PFSK-1 (cell line): Measurements from ENCODE around the gene BRINP2.

Experiments used
- FOXP2 ChIP-seq: optimal IDR thresholded peaks from 2 replicates; pipeline ENCODE3; 2011; ENCODE audit warnings: borderline replicate concordance, control low read depth, inconsistent platforms; ENCODE audit not compliant: insufficient read depth; ENCODE audit errors: extremely low read length, extremely low read depth
- POLR2AphosphoS5 ChIP-seq: IDR thresholded peaks from 2 replicates; pipeline ENCODE4 v1.6.1; 2012; ENCODE audit warnings: low read depth, mild to moderate bottlenecking, control low read depth, low read length, moderate library complexity
- SIN3A ChIP-seq: IDR thresholded peaks from 2 replicates; pipeline ENCODE4 v1.6.1; 2012; ENCODE audit warnings: mild to moderate bottlenecking, low read length, moderate library complexity, borderline replicate concordance; ENCODE audit not compliant: insufficient read depth
- TAF1 ChIP-seq: IDR thresholded peaks from 2 replicates; pipeline ENCODE4 v1.6.1; 2012; ENCODE audit warnings: low read length, control low read depth, borderline replicate concordance; ENCODE audit not compliant: insufficient read depth
- TF ChIP-seq, protein P1 (sequence below), 2 experiments: IDR thresholded peaks; 2 replicates each; pipeline versions ENCODE4 v1.6.1 to v1.8.0; 2011 to 2012; ENCODE audit warnings: low read depth in 2 of 2, low read length in 2 of 2, control low read depth in 1 of 2, inconsistent platforms in 1 of 2, mild to moderate bottlenecking in 1 of 2, moderate library complexity in 1 of 2; ENCODE audit not compliant: insufficient read depth in 1 of 2

GRCh38 chr1:177311586-177311985 is 140.8 kb downstream of the BRINP2 start:
- TF ChIP-seq, protein P1, sequence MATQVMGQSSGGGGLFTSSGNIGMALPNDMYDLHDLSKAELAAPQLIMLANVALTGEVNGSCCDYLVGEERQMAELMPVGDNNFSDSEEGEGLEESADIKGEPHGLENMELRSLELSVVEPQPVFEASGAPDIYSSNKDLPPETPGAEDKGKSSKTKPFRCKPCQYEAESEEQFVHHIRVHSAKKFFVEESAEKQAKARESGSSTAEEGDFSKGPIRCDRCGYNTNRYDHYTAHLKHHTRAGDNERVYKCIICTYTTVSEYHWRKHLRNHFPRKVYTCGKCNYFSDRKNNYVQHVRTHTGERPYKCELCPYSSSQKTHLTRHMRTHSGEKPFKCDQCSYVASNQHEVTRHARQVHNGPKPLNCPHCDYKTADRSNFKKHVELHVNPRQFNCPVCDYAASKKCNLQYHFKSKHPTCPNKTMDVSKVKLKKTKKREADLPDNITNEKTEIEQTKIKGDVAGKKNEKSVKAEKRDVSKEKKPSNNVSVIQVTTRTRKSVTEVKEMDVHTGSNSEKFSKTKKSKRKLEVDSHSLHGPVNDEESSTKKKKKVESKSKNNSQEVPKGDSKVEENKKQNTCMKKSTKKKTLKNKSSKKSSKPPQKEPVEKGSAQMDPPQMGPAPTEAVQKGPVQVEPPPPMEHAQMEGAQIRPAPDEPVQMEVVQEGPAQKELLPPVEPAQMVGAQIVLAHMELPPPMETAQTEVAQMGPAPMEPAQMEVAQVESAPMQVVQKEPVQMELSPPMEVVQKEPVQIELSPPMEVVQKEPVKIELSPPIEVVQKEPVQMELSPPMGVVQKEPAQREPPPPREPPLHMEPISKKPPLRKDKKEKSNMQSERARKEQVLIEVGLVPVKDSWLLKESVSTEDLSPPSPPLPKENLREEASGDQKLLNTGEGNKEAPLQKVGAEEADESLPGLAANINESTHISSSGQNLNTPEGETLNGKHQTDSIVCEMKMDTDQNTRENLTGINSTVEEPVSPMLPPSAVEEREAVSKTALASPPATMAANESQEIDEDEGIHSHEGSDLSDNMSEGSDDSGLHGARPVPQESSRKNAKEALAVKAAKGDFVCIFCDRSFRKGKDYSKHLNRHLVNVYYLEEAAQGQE (IDR thresholded peaks at IDR 0.05; ENCODE audit: insufficient read depth in 1 of 2, low read depth in 2 of 2, low read length in 2 of 2), result no peak
- TF ChIP-seq TAF1 (no peak), POLR2AphosphoS5 (no peak), SIN3A (no peak), FOXP2 (no peak)
